Thymus (tissue), 11 donors: ENCODE measurements around the gene TPCN2. TPM values are rescaled to one million over a fixed set of nuclear protein-coding genes. Genes with fewer than 3 reads are reported as not detected.

Experiments
- DNase-seq, 9 donors: peaks; one replicate each; pipeline ENCODE4 v3.0.0-alpha.2; 2013; ENCODE audit warnings: low spot score in 9 of 9, low read depth in 6 of 9, missing footprints in 1 of 9
- H3K27ac ChIP-seq, 2 donors: one replicate each; pipeline ENCODE4 v1.5.1; 2013; ENCODE audit warnings: control low read depth in 1 of 2, low read depth in 1 of 2, low read length in 1 of 2, mild to moderate bottlenecking in 1 of 2, moderate library complexity in 1 of 2
- H3K27me3 ChIP-seq, 2 donors: one replicate each; pipeline ENCODE4 v1.5.1; 2013; ENCODE audit warnings: low read length in 1 of 2; ENCODE audit not compliant: control insufficient read depth in 2 of 2, insufficient read depth in 1 of 2
- H3K36me3 ChIP-seq, 2 donors: one replicate each; pipeline ENCODE4 v1.5.1; 2013; ENCODE audit warnings: low read length in 1 of 2, mild to moderate bottlenecking in 1 of 2, moderate library complexity in 1 of 2; ENCODE audit not compliant: control insufficient read depth in 2 of 2, insufficient read depth in 2 of 2
- H3K4me1 ChIP-seq, 2 donors: one replicate each; pipeline ENCODE4 v1.5.1; 2013; ENCODE audit warnings: low read length in 2 of 2; ENCODE audit not compliant: control insufficient read depth in 2 of 2, insufficient read depth in 2 of 2
- H3K4me3 ChIP-seq, 2 donors: one replicate each; pipeline ENCODE4 v1.5.1; 2013; ENCODE audit warnings: low read length in 2 of 2, control low read depth in 1 of 2, mild to moderate bottlenecking in 1 of 2
- H3K9me3 ChIP-seq, 2 donors: one replicate each; pipeline ENCODE4 v1.5.1; 2013; ENCODE audit warnings: low read length in 1 of 2, mild to moderate bottlenecking in 1 of 2; ENCODE audit not compliant: control insufficient read depth in 2 of 2, insufficient read depth in 1 of 2
- WGBS: extraction: QIAGEN DNeasy Blood & Tissue Kit; methylation state at CpG from one replicate; pipeline ENCODE4 v1.1.7; 2013; 5-methylcytosine and 5-hydroxymethylcytosine counted together
- polyA plus RNA-seq: library from polyadenylated mRNA; stranded (reverse); fragments of 200-250 nt; gene quantifications from one replicate; pipeline ENCODE4 v1.2.3, GENCODE V29; 2013
- total RNA-seq: library from RNA; stranded (reverse); fragments of 120-200 nt; gene quantifications from one replicate; pipeline ENCODE4 v1.2.4, GENCODE V29; 2013
- donor health status: healthy.

TPCN2 gene
- total and polyA plus RNA-seq, 2 donors: 5.3 to 9.8 TPM

DNA sequence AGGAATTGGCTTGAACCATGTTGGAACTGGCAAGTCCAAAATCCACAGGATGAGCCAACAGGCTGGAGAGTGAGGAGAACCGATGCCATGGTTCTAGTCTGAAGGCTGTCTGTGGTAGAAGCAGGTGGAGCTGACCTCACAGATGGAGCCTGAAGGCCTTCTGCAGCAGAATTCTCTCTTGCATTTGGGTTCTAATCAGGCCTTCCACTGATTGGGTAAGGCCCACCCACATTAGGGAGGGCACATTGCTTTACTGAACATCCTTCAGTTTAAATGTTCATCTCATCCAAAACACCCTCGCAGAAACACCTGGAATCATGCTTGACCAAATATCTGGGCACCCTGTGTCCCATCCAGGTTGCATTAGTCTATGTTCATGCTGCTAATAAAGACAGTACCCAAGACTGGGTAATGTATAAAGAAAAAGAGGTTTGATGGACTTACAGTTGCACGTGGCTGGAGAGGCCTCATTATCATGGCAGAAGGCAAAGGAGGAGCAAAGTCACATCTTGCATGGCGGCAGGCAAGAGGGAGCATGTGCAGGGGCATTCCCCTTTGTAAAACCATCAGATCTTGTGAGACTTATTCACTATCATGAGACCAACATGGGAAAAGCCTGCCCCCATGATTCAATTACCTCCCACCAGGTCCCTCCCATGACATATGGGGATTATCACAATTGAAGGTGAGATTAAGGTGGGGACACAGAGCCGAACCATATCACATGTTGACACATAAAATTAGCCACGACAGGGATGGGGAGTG lies 122.9 kb downstream of the TPCN2 start:
- Histone ChIP-seq H3K9me3 (no peaks in the 10 kb centered on the region), H3K4me3 (no peak overlapping the region), H3K27me3 (peaks cover 0 to 2% of the 10 kb centered on the region in 2 donors), H3K27ac (no peak overlapping the region), H3K4me1 (no peaks in the 10 kb centered on the region), H3K36me3 (no peaks in the 10 kb centered on the region)
- DNase-seq: no peak
- WGBS: 89% methylated on average over 6 of the region's 6 CpGs

DNA sequence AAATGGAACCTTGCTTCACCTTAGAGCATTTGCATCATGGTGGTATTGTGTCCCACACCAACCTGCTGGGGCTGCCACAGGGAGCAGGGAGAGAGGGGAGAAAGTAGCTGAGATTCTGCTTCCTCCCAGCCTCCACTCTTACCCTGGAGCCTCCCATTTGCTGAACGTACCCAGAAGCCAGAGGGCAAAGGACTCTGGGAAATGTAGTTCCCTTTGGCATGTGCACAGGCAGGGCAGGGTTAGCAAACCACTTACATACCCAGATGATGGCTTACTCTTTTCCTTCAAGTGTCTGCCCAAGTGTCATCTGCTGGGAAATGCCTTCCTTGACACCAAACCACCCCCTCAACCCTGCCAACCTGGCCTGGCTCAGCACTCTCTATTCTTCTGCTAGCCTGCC lies 123.9 kb downstream of the TPCN2 start:
- H3K4me1 ChIP-seq: no peaks in the 10 kb centered on the region
- H3K27me3 ChIP-seq: no peaks in the 10 kb centered on the region
- H3K9me3 ChIP-seq: no peaks in the 10 kb centered on the region
- H3K4me3 ChIP-seq: no peak overlapping the region
- DNase-seq: peak in 2 of 9 donors; percentile 6 to 15
- H3K36me3 ChIP-seq: no peaks in the 10 kb centered on the region
- H3K27ac ChIP-seq: no peak overlapping the region
- 5% methylated on average over 1 of the region's 1 CpG for WGBS

GRCh38 chr11:69173331-69173730 lies 124.6 kb downstream of the TPCN2 start:
- no peak for DNase-seq

DNA sequence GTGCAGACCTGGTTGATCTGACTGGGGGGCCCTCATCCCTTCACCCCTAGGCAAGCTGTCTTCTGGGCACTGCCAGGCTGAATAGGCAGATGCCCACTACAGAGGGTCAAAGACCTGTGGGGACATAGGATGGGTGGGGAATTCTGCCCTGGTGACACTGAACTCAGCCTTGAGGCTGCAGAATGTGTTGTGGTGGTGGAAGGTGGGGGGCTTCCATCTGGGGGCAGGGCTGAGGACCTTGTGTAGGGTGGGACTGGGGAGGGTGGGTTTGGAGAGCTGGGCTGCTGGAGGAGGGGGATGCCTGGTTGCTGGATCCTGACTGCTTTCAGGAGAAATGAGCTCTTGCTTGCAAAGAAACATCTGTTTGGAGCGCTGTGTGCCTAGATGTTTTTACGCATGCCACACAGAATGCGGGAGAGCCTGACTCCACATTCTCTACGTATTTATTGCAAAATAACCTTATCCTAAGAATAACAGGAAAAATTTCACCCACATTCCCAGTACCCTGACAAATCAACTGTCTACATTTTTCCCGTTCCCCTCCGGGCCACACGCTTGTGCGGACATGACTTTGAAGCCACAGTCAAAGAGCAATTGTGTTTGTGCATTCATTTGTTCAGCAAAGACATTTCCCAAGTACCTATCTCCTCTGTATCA lies 125.3 kb downstream of the TPCN2 start:
- 95% methylated on average over 8 of the region's 8 CpGs for whole genome bisulfite sequencing
- H3K36me3 ChIP-seq: no peaks in the 10 kb centered on the region
- no peaks in the 10 kb centered on the region for H3K4me1 ChIP-seq
- no peak overlapping the region for H3K27ac ChIP-seq
- H3K27me3 ChIP-seq: no peaks in the 10 kb centered on the region
- no peak for DNase-seq
- H3K4me3 ChIP-seq: no peak overlapping the region
- no peaks in the 10 kb centered on the region for H3K9me3 ChIP-seq

More at GRCh38 chr11:69173331-69173730, 124.6 kb downstream of the TPCN2 start:
- Histone ChIP-seq H3K9me3 (no peaks in the 10 kb centered on the region), H3K36me3 (no peaks in the 10 kb centered on the region), H3K27me3 (no peaks in the 10 kb centered on the region), H3K4me3 (no peak overlapping the region), H3K4me1 (no peaks in the 10 kb centered on the region), H3K27ac (no peak overlapping the region)
- WGBS: 96% methylated on average over 3 of the region's 3 CpGs

- no peaks in the 10 kb centered on the region for H3K4me1 ChIP-seq
- no peaks in the 10 kb centered on the region for H3K36me3 ChIP-seq
- 98% methylated on average over 2 of the region's 2 CpGs for WGBS
- H3K27ac ChIP-seq: no peak overlapping the region
- H3K27me3 ChIP-seq: no peaks in the 10 kb centered on the region
- no peak for DNase-seq
- no peak overlapping the region for H3K4me3 ChIP-seq
- no peaks in the 10 kb centered on the region for H3K9me3 ChIP-seq
Measured at GRCh38 chr11:69174841-69175240, 126.1 kb downstream of the TPCN2 start.

- WGBS: 95% methylated on average over 9 of the region's 9 CpGs
- no peak for DNase-seq
- peaks cover 0 to 3% of the 10 kb centered on the region in 2 donors for H3K27me3 ChIP-seq
- peaks cover 0 to 1% of the 10 kb centered on the region in 2 donors for H3K9me3 ChIP-seq
- no peaks in the 10 kb centered on the region for H3K4me1 ChIP-seq
- no peaks in the 10 kb centered on the region for H3K36me3 ChIP-seq
- H3K4me3 ChIP-seq: no peak overlapping the region
- no peak overlapping the region for H3K27ac ChIP-seq
Measured at GRCh38 chr11:69178819-69179482, 130.2 kb downstream of the TPCN2 start.

GRCh38 chr11:69180226-69180625 lies 131.5 kb downstream of the TPCN2 start:
- DNase-seq: no peak
- Histone ChIP-seq H3K27me3 (peaks cover 0 to 3% of the 10 kb centered on the region in 2 donors), H3K36me3 (no peaks in the 10 kb centered on the region), H3K4me1 (no peaks in the 10 kb centered on the region), H3K27ac (no peak overlapping the region), H3K9me3 (peaks cover 0 to 1% of the 10 kb centered on the region in 2 donors), H3K4me3 (no peak overlapping the region)
- WGBS: 64% methylated on average over 9 of the region's 9 CpGs

DNA sequence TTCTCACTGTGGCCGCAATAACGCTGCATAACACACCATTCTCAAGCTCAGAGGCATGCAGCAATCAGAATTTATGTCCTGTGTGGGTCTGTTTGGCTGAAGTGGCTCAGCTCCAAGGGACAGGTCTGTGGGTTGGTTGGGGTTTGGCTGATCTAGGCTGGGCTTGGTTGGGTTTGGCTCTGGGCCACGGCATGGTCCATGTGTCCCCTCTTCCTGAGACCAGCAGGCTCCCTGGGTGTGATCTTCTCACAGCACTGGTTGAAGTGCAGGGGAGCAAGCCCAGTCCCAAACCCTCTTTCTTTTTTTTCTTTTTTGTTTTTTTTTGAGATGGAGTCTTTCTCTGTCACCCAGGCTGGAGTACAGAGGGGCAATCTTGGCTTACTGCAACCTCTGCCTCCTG lies 132.0 kb downstream of the TPCN2 start:
- 95% methylated on average over 3 of the region's 3 CpGs for WGBS
- Histone ChIP-seq H3K27ac (no peak overlapping the region), H3K27me3 (peaks cover 0 to 3% of the 10 kb centered on the region in 2 donors), H3K36me3 (no peaks in the 10 kb centered on the region), H3K9me3 (peaks cover 0 to 1% of the 10 kb centered on the region in 2 donors), H3K4me3 (no peak overlapping the region), H3K4me1 (no peaks in the 10 kb centered on the region)
- DNase-seq: no peak

DNA sequence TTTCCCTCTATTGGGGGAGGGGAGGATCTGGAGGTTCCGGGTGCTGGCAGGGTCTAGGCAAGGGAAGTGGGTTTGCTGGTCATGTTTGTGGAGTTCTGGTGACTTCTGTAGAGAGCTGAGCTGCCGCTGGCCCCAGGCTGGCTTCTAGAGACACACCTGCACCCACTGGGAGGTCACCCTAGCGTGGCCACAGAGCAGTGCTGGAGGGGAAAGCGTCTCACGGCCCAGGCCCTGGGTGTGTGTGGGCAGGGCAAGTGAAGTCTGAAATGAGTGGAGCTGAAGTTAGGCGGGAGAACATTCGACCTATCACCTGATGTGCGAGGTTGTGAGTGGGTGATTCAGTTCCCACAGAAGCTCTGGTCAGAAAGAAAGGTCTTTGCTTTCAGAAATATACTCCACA lies 134.9 kb downstream of the TPCN2 start:
- 78% methylated on average over 8 of the region's 8 CpGs for WGBS
- no peak for DNase-seq

More for the DNA sequence above, 134.9 kb downstream of the TPCN2 start:
- Histone ChIP-seq H3K4me3 (no peak overlapping the region), H3K4me1 (no peaks in the 10 kb centered on the region), H3K9me3 (peaks cover 1 to 3% of the 10 kb centered on the region in 2 donors), H3K36me3 (no peaks in the 10 kb centered on the region), H3K27ac (no peak overlapping the region), H3K27me3 (peaks cover 0 to 3% of the 10 kb centered on the region in 2 donors)
